H1 (cell line): Measurements from ENCODE around the gene NPTXR. TPM values are rescaled to one million over a fixed set of nuclear protein-coding genes. Genes with fewer than 3 reads are reported as not detected.

Source experiments
- CTCF ChIA-PET: fragments of 300-600 bp; sonication (Branson Sonifier 250); formaldehyde crosslinking; loops from one replicate; lab custom pipeline; 2021; ENCODE audit not compliant: partially characterized antibody; lab: Charles Lee
- POLR2A ChIA-PET: fragments of 300-600 bp; sonication (Branson Sonifier 250); formaldehyde crosslinking; loops from one replicate; lab custom pipeline; 2021; ENCODE audit warnings: inconsistent platforms; ENCODE audit not compliant: partially characterized antibody; lab: Charles Lee
- DNase-seq, 2 experiments: peaks; one replicate each; pipeline versions ENCODE4 v3.0.0 to v3.0.0-alpha.2; 2010 to 2022; ENCODE audit warnings: low spot score in 2 of 2, low read depth in 1 of 2, mixed read lengths in 1 of 2
- FAIRE-seq: peaks from 2 replicates; lab custom pipeline; 2011; peaks lifted over from hg19 to GRCh38; lab: Jason Lieb, UNC
- H2AFZ ChIP-seq: 2 replicates; pipeline ENCODE4 v1.8.1; 2012; ENCODE audit warnings: low read length, inconsistent platforms
- H2AK5ac ChIP-seq: 2 replicates; pipeline ENCODE4 v1.6.1; 2013; ENCODE audit warnings: low read depth, low read length
- H2BK120ac ChIP-seq: replicated peaks from 2 replicates; pipeline ENCODE3; 2013; ENCODE audit warnings: low read depth, low read length, inconsistent platforms
- H2BK12ac ChIP-seq: 2 replicates; pipeline ENCODE4 v1.6.1; 2013; ENCODE audit warnings: low read depth, low read length
- H2BK15ac ChIP-seq: 2 replicates; pipeline ENCODE4 v1.6.1; 2013; ENCODE audit warnings: low read length
- H2BK20ac ChIP-seq: 2 replicates; pipeline ENCODE4 v1.6.1; 2013; ENCODE audit warnings: low read length
- H2BK5ac ChIP-seq: 2 replicates; pipeline ENCODE4 v1.6.1; 2013; ENCODE audit warnings: low read depth, low read length
- H3K14ac ChIP-seq: 2 replicates; pipeline ENCODE4 v1.6.1; 2013; ENCODE audit warnings: inconsistent platforms; ENCODE audit not compliant: insufficient read length
- H3K18ac ChIP-seq: 2 replicates; pipeline ENCODE4 v1.6.1; 2013; ENCODE audit warnings: low read length; ENCODE audit errors: extremely low read depth
- H3K23ac ChIP-seq: 2 replicates; pipeline ENCODE4 v1.6.1; 2013; ENCODE audit warnings: inconsistent platforms; ENCODE audit not compliant: insufficient read length
- H3K23me2 ChIP-seq: 2 replicates; pipeline ENCODE4 v1.6.1; 2013; ENCODE audit warnings: low read depth, low read length
- H3K27ac ChIP-seq: 2 replicates; pipeline ENCODE4 v1.6.1; 2011; ENCODE audit warnings: low read depth, low read length, inconsistent platforms
- H3K27me3 ChIP-seq, 4 experiments: replicated peaks in 1 of 4; 1 replicate in 1 of 4; 2 replicates in 3 of 4; pipeline versions ENCODE4 v1.6.1 to v1.8.1; 2011 to 2013; ENCODE audit warnings: low read length in 3 of 4, mild to moderate bottlenecking in 3 of 4, inconsistent platforms in 2 of 4, mixed read lengths in 2 of 4, moderate library complexity in 1 of 4; ENCODE audit not compliant: control insufficient read depth in 3 of 4, insufficient read depth in 3 of 4; ENCODE audit errors: extremely low read depth in 1 of 4
- H3K36me3 ChIP-seq, 4 experiments: 2 replicates each; pipeline versions ENCODE4 v1.6.1 to v1.8.1; 2011 to 2013; ENCODE audit warnings: mild to moderate bottlenecking in 4 of 4, low read length in 3 of 4, moderate library complexity in 2 of 4, control low read depth in 1 of 4, inconsistent platforms in 1 of 4; ENCODE audit not compliant: insufficient read depth in 4 of 4, control insufficient read depth in 2 of 4
- H3K4ac ChIP-seq: replicated peaks from 2 replicates; pipeline ENCODE3; 2013; ENCODE audit warnings: low read length, low read depth, mixed read lengths, inconsistent platforms; ENCODE audit not compliant: insufficient read length
- H3K4me1 ChIP-seq, 4 experiments: replicated peaks in 1 of 4; 1 replicate in 1 of 4; 2 replicates in 3 of 4; pipeline versions ENCODE4 v1.6.1 to v1.8.1; 2011 to 2013; ENCODE audit warnings: low read length in 3 of 4, inconsistent platforms in 2 of 4, mixed read lengths in 1 of 4; ENCODE audit not compliant: insufficient read depth in 4 of 4, control insufficient read depth in 3 of 4
- H3K4me2 ChIP-seq, 2 experiments: 2 replicates each; pipeline versions ENCODE4 v1.6.1 to v1.8.1; 2011 to 2013; ENCODE audit warnings: low read depth in 2 of 2, low read length in 2 of 2, control low read depth in 1 of 2, inconsistent platforms in 1 of 2, mild to moderate bottlenecking in 1 of 2; ENCODE audit not compliant: insufficient read depth in 1 of 2
- H3K4me3 ChIP-seq, 4 experiments: fragments of 200-600, 300-600 bp in 1 of 4; sonication (generic), shearing (Covaris generic), sonication (Bioruptor Twin) in 1 of 4; 2 replicates each; pipeline versions ENCODE4 v1.5.1 to v1.8.1; 2011 to 2016; ENCODE audit warnings: low read length in 4 of 4, low read depth in 3 of 4, control low read depth in 2 of 4, inconsistent platforms in 2 of 4, mild to moderate bottlenecking in 2 of 4, mixed read lengths in 1 of 4, moderate library complexity in 1 of 4; ENCODE audit not compliant: insufficient read depth in 2 of 4; ENCODE audit errors: extremely low read depth in 1 of 4
- H3K56ac ChIP-seq: replicated peaks from 2 replicates; pipeline ENCODE3; 2013; ENCODE audit warnings: low read depth, mild to moderate bottlenecking, mixed read lengths, low read length, inconsistent platforms; ENCODE audit not compliant: insufficient read length
- H3K79me1 ChIP-seq: 2 replicates; pipeline ENCODE4 v1.6.1; 2013; ENCODE audit warnings: low read depth, low read length, control low read depth
- H3K79me2 ChIP-seq, 2 experiments: 2 replicates each; pipeline versions ENCODE4 v1.6.1 to v1.8.1; 2012 to 2013; ENCODE audit warnings: low read length in 2 of 2, mild to moderate bottlenecking in 2 of 2, inconsistent platforms in 1 of 2; ENCODE audit not compliant: insufficient read depth in 2 of 2, control insufficient read depth in 1 of 2
- H3K9ac ChIP-seq, 4 experiments: replicated peaks in 1 of 4; 1 replicate in 1 of 4; 2 replicates in 3 of 4; pipeline versions ENCODE4 v1.6.1 to v1.8.1; 2011 to 2013; ENCODE audit warnings: low read depth in 3 of 4, low read length in 3 of 4, control low read depth in 2 of 4, mild to moderate bottlenecking in 2 of 4, moderate library complexity in 2 of 4, inconsistent platforms in 1 of 4; ENCODE audit errors: extremely low read depth in 1 of 4
- H3K9me3 ChIP-seq, 2 experiments: 2 replicates each; pipeline versions ENCODE4 v1.6.1 to v1.8.1; 2012 to 2013; ENCODE audit warnings: mild to moderate bottlenecking in 2 of 2, moderate library complexity in 2 of 2, control low read depth in 1 of 2, inconsistent platforms in 1 of 2, low read depth in 1 of 2, low read length in 1 of 2, mixed read lengths in 1 of 2; ENCODE audit not compliant: insufficient read depth in 2 of 2
- H4K20me1 ChIP-seq, 2 experiments: replicated peaks in 1 of 2; 2 replicates each; pipeline versions ENCODE3 to v1.8.1; 2011 to 2013; ENCODE audit warnings: inconsistent platforms in 2 of 2, low read length in 2 of 2, mild to moderate bottlenecking in 1 of 2; ENCODE audit not compliant: insufficient read depth in 2 of 2, control insufficient read depth in 1 of 2
- H4K5ac ChIP-seq: 2 replicates; pipeline ENCODE4 v1.6.1; 2013; ENCODE audit warnings: low read length, low read depth, mixed read lengths, inconsistent platforms; ENCODE audit not compliant: insufficient read length
- H4K8ac ChIP-seq: 2 replicates; pipeline ENCODE4 v1.8.0; 2013; ENCODE audit warnings: mild to moderate bottlenecking, moderate library complexity, low read length, inconsistent platforms; ENCODE audit not compliant: insufficient read depth; ENCODE audit errors: extremely low read depth
- H4K91ac ChIP-seq: replicated peaks from 2 replicates; pipeline ENCODE3; 2013; ENCODE audit warnings: low read length, mixed read lengths, inconsistent platforms; ENCODE audit not compliant: insufficient read length
- CHD1 ChIP-seq: IDR thresholded peaks from 2 replicates; pipeline ENCODE4 v1.6.1; 2012; ENCODE audit warnings: low read depth, low read length, improper control_type of control experiment
- HDAC2 ChIP-seq, 2 experiments: fragments of 300-600 bp in 1 of 2; sonication (generic) in 1 of 2; IDR thresholded peaks; 2 replicates each; pipeline ENCODE4 v1.6.1; 2011 to 2012; ENCODE audit warnings: low read depth in 2 of 2, low read length in 2 of 2, mild to moderate bottlenecking in 2 of 2, moderate library complexity in 2 of 2, borderline replicate concordance in 1 of 2, inconsistent platforms in 1 of 2
- JUND ChIP-seq: IDR thresholded peaks from 2 replicates; pipeline ENCODE4 v1.6.1; 2011; ENCODE audit warnings: mild to moderate bottlenecking, improper control_type of control experiment, low read length
- KDM1A ChIP-seq: fragments of 200-600, 300-600 bp; sonication (generic); IDR thresholded peaks from 2 replicates; pipeline ENCODE4 v1.7.1; 2016; ENCODE audit warnings: mild to moderate bottlenecking, low read length, borderline replicate concordance
- KDM4A ChIP-seq: IDR thresholded peaks from one replicate; pipeline ENCODE4 v1.7.1; 2012; ENCODE audit warnings: low read depth, mild to moderate bottlenecking, moderate library complexity, low read length, inconsistent platforms; ENCODE audit not compliant: severe bottlenecking
- KDM5A ChIP-seq: fragments of 200-600 bp; IDR thresholded peaks from 2 replicates; pipeline ENCODE4 v1.7.1; 2012; ENCODE audit warnings: mild to moderate bottlenecking, low read length, inconsistent platforms, mixed read lengths
- RBBP5 ChIP-seq: IDR thresholded peaks from 2 replicates; pipeline ENCODE4 v1.7.1; 2012; ENCODE audit warnings: low read depth, mild to moderate bottlenecking, inconsistent platforms, low read length, moderate library complexity, borderline replicate concordance
- SIX5 ChIP-seq: IDR thresholded peaks from 2 replicates; pipeline ENCODE4 v1.6.1; 2011; ENCODE audit warnings: mild to moderate bottlenecking, low read depth, low read length
- TAF7 ChIP-seq: optimal IDR thresholded peaks from 2 replicates; pipeline ENCODE3; 2011; ENCODE audit warnings: low read depth, mild to moderate bottlenecking, inconsistent platforms, low read length, moderate library complexity, borderline replicate concordance
- WGBS, 2 experiments: shearing (Covaris generic) in 1 of 2; methylation state at CpG; one replicate each; pipeline versions ENCODE4 v1.1.6 to v1.1.7; 2013 to 2015; ENCODE audit warnings: low lambda C conversion rate in 2 of 2, mixed read lengths in 2 of 2, inconsistent platforms in 1 of 2, low coverage in 1 of 2, missing lambda C conversion rate in 1 of 2; ENCODE audit not compliant: insufficient replicate concordance in 2 of 2, insufficient coverage in 1 of 2, insufficient read length in 1 of 2; ENCODE audit errors: extremely low coverage in 1 of 2, missing lambda C conversion rate in 1 of 2; 5-methylcytosine and 5-hydroxymethylcytosine counted together
- polyA plus RNA-seq, 7 experiments: library from polyadenylated mRNA; depleted of rRNA in 3 of 7; stranded (reverse) in 5 of 7; unstranded in 2 of 7; fragments of >200 nt in 5 of 7; fragments of 200-250 nt in 2 of 7; gene quantifications; 1 replicate in 5 of 7; 2 replicates in 1 of 7; 4 replicates in 1 of 7; pipeline versions ENCODE4 v1.2.1 to v1.2.3, GENCODE V29; 2011 to 2013; ENCODE audit warnings: missing spikeins in 2 of 7, mixed read lengths in 2 of 7
- total RNA-seq: library from RNA; stranded (reverse); fragmentation: NEBNext Ultra II Directional; extraction: Animal tissue kit (Norgen Biotek cat#: 25700); gene quantifications from 2 replicates; pipeline ENCODE4 v1.2.1, GENCODE V29; 2021
- TF ChIP-seq, protein P1 (sequence below), 3 experiments: IDR thresholded peaks; 1 replicate in 2 of 3; 2 replicates in 1 of 3; pipeline versions ENCODE4 v1.5.1 to v1.6.1; 2011; ENCODE audit warnings: low read length in 3 of 3, mild to moderate bottlenecking in 3 of 3, inconsistent platforms in 2 of 3, low read depth in 1 of 3, moderate library complexity in 1 of 3; ENCODE audit not compliant: insufficient read depth in 1 of 3; ENCODE audit errors: control extremely low read depth in 1 of 3

Gene NPTXR
- total and polyA plus RNA-seq, 2 of the 8 experiments (the other 6 are each of a cell fraction or from before 2014, with no cell fraction given), result 3.7 to 6.4 TPM

DNA sequence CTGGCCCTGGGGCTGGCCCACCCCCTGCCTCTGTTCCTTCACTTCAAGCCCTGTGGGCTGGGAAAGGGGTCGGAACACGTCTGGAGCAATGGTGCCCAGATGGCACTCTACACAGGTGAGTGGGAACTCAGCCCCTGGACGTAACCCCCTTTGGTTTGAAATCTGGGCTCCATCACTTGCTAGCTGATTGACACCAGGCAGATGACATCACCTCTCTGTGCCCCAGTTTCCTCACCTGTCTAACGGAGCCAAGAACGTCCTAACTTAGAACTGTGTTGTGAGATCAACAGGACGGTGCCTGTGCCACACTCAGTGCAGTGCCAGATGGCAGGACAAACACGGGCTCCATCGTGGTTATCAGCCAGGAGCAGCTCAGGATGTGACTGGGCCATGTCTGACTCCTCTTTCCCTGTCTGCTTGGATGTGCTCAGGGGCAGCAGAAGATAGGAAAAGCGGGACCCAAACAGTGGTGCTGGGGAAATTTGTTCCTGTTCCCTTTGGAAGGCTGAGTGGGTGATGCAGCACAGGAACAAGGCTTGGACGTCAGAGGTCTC lies 24.4 kb downstream of the NPTXR start:
- no peak overlapping the region for H3K4ac ChIP-seq
- FAIRE-seq (no peak), DNase-seq (no peak)
- H3K23me2 ChIP-seq, result peaks cover 2% of the 10 kb centered on the region; the same call in 1 of the 2 replicates
- no peak overlapping the region for H3K18ac ChIP-seq
- no peak overlapping the region for H3K14ac ChIP-seq
- no peak overlapping the region for H4K5ac ChIP-seq
- peaks cover 0 to 3% (median 0%) of the 10 kb centered on the region in 4 experiments; a peak in 1 of 7 replicates for H3K4me1 ChIP-seq
- no peak overlapping the region for H2BK20ac ChIP-seq
- ChIA-PET POLR2A (interaction anchor here (0.7 to 1.9 kb wide), 3 partner anchors 18 to 37 kb away, joined by 3 to 4 read pairs (median 3); no protein-coding TSS in a partner anchor), CTCF (interaction anchor here (0.7 to 5.8 kb wide), 7 partner anchors 9 to 87 kb away, joined by 3 to 29 read pairs (median 4); no protein-coding TSS in a partner anchor)
- H3K9ac ChIP-seq, result no peak overlapping the region
- H3K4me2 ChIP-seq, result no peak overlapping the region
- whole genome bisulfite sequencing, 2 experiments, result 81% methylated on average over 10 of the region's 10 CpGs; no CpG with 5 or more reads in 1 of the 2 experiments
- no peak overlapping the region for H2BK15ac ChIP-seq
- H4K20me1 ChIP-seq, result no peaks in the 10 kb centered on the region
- no peaks in the 10 kb centered on the region for H3K9me3 ChIP-seq
- no peak overlapping the region for H3K4me3 ChIP-seq
- no peaks in the 10 kb centered on the region; a peak in 1 of 7 replicates for H3K27me3 ChIP-seq
- no peak overlapping the region for H3K27ac ChIP-seq
- no peaks in the 10 kb centered on the region for H3K79me1 ChIP-seq
- no peak overlapping the region for H2AK5ac ChIP-seq
- H4K91ac ChIP-seq, result no peak overlapping the region
- no peak overlapping the region for H3K56ac ChIP-seq
- no peak overlapping the region for H2BK5ac ChIP-seq
- H2BK12ac ChIP-seq, result no peak overlapping the region
- no peaks in the 10 kb centered on the region for H3K79me2 ChIP-seq
- no peak overlapping the region; the same call in 1 of the 2 replicates for H4K8ac ChIP-seq
- H3K36me3 ChIP-seq, result no peaks in the 10 kb centered on the region
- no peak overlapping the region for H2BK120ac ChIP-seq
- no peak overlapping the region for H2AFZ ChIP-seq
- no peak overlapping the region for H3K23ac ChIP-seq
- TF ChIP-seq JUND, result no peak
- no peak for TF ChIP-seq SIX5
- TF ChIP-seq KDM4A, result no peak
- TF ChIP-seq RBBP5, result no peak
- TF ChIP-seq TAF7, result no peak
- TF ChIP-seq, protein P1, sequence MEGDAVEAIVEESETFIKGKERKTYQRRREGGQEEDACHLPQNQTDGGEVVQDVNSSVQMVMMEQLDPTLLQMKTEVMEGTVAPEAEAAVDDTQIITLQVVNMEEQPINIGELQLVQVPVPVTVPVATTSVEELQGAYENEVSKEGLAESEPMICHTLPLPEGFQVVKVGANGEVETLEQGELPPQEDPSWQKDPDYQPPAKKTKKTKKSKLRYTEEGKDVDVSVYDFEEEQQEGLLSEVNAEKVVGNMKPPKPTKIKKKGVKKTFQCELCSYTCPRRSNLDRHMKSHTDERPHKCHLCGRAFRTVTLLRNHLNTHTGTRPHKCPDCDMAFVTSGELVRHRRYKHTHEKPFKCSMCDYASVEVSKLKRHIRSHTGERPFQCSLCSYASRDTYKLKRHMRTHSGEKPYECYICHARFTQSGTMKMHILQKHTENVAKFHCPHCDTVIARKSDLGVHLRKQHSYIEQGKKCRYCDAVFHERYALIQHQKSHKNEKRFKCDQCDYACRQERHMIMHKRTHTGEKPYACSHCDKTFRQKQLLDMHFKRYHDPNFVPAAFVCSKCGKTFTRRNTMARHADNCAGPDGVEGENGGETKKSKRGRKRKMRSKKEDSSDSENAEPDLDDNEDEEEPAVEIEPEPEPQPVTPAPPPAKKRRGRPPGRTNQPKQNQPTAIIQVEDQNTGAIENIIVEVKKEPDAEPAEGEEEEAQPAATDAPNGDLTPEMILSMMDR (IDR thresholded peaks at IDR 0.05; ENCODE audit: control extremely low read depth in 1 of 3, insufficient read depth in 1 of 3, low read depth in 1 of 3, low read length in 3 of 3), result no peak
- no peak for TF ChIP-seq HDAC2 (IDR thresholded peaks at IDR 0.05; ENCODE audit: borderline replicate concordance in 1 of 2, low read depth in 2 of 2, low read length in 2 of 2)
- TF ChIP-seq KDM5A, result no peak
- no peak for TF ChIP-seq CHD1
- no peak for TF ChIP-seq KDM1A
